Measurements from ENCODE around the gene CDH13. TPM values are rescaled to one million over a fixed set of nuclear protein-coding genes. Genes with fewer than 3 reads are reported as not detected.

Gene CDH13
- total and polyA plus RNA-seq, 9 of the 15 experiments (the other 6 are each of a cell fraction or from before 2014, with no cell fraction given): 0.03 TPM; not detected in 8

GRCh38 chr16:83253521-83253920 lies 626.8 kb downstream of the CDH13 start:
- no peaks in the 10 kb centered on the region for H3K27me3 ChIP-seq (ENCODE audit: control insufficient read depth in 2 of 2, insufficient read depth in 2 of 2, low read length in 2 of 2)
- H2AFZ ChIP-seq (ENCODE audit: low read depth, low read length): no peak overlapping the region
- no peak overlapping the region for H3K9ac ChIP-seq (ENCODE audit: insufficient read depth in 1 of 2, low read depth in 2 of 2, low read length in 2 of 2)
- no peaks in the 10 kb centered on the region for H3K36me3 ChIP-seq (ENCODE audit: control insufficient read depth, insufficient read depth, low read length)
- H3K4me1 ChIP-seq (replicated peaks in 1 of 2; ENCODE audit: control insufficient read depth in 2 of 2, insufficient read depth in 2 of 2, low read length in 2 of 2): no peaks in the 10 kb centered on the region
- no peak overlapping the region for H3K4me2 ChIP-seq (ENCODE audit: insufficient read depth, low read length)
- FAIRE-seq (no peak), ATAC-seq (no peak), DNase-seq (ENCODE audit: extremely low read depth in 1 of 4, low spot score in 3 of 4) (no peak)
- H3K4me3 ChIP-seq: no peak overlapping the region
- ChIA-PET POLR2A (no interaction called here), CTCF (ENCODE audit: low intra/inter-chr PET ratio) (no interaction called here)
- no peak overlapping the region for H3K27ac ChIP-seq (ENCODE audit: extremely low read depth, low read depth, low read length)
- intact Hi-C loops (cut with micrococcal nuclease) (no loop called here), in situ Hi-C loops (cut with MboI) (no loop called here)
- no peaks in the 10 kb centered on the region for H3K79me2 ChIP-seq (ENCODE audit: control insufficient read depth, insufficient read depth, low read length)
- 2% methylated on average over 3 of the region's 3 CpGs for WGBS (ENCODE audit: insufficient coverage, low coverage, missing lambda C conversion rate)
- H3K9me3 ChIP-seq (replicated peaks; ENCODE audit: control insufficient read depth, insufficient read depth, low read depth, low read length): no peaks in the 10 kb centered on the region
- H3K9me1 ChIP-seq (ENCODE audit: control insufficient read depth, insufficient read depth, low read length): no peaks in the 10 kb centered on the region
- BruUV-seq (replicated peaks): no TSS peak
- H4K20me1 ChIP-seq (replicated peaks; ENCODE audit: control insufficient read depth, insufficient read depth, low read length): no peaks in the 10 kb centered on the region
- TF ChIP-seq ZNF766 (CRISPR knock-in tag; conservative IDR thresholded peaks at IDR 0.05) (no peak), TAF9B (IDR thresholded peaks at IDR 0.05; ENCODE audit: partially characterized antibody) (no peak), SAP30 (IDR thresholded peaks at IDR 0.05; ENCODE audit: borderline replicate concordance, insufficient read depth, low read depth, low read length, poor library complexity, severe bottlenecking) (no peak), PRMT5 (CRISPR knock-in tag; IDR thresholded peaks at IDR 0.05) (no peak), ZNF398 (CRISPR knock-in tag; IDR thresholded peaks at IDR 0.05) (no peak), RAD21 (CRISPR knock-in tag; conservative IDR thresholded peaks at IDR 0.05 in 1 of 2, IDR thresholded peaks at IDR 0.05 in 1 of 2) (no peak), NFE2L1 (tag; IDR thresholded peaks at IDR 0.05; ENCODE audit: borderline replicate concordance, low read depth) (no peak), PKNOX1 (IDR thresholded peaks at IDR 0.05) (no peak)

All from K562 (cell line).